SH-SY5Y (cell line): Measurements from ENCODE around the gene JUP.

Experiments
- GATA2 ChIP-seq: IDR thresholded peaks from 2 replicates; pipeline ENCODE4 v1.6.1; 2011; ENCODE audit warnings: mild to moderate bottlenecking, low read depth, low read length
- GATA3 ChIP-seq: IDR thresholded peaks from 2 replicates; pipeline ENCODE4 v1.6.1; 2011; ENCODE audit warnings: low read depth, mild to moderate bottlenecking, low read length, moderate library complexity

- TF ChIP-seq GATA3 (no peak), GATA2 (no peak)
These were observed 17.7 kb downstream of the JUP start for GRCh38 chr17:41768682-41769288.
